Right cardiac atrium (tissue), 5 donors: ENCODE results near the gene FNDC8. TPM values are rescaled to one million over a fixed set of nuclear protein-coding genes. Genes with fewer than 3 reads are reported as not detected.
"Not testable (repeated sequence)": the region's sequence is repeated elsewhere in the genome, so short reads cannot be mapped to it uniquely, and the experiment has no call there.

ENCODE experiments used
- ATAC-seq, 2 donors: fragments of 200-7000 bp; cut with Tn5 transposase; one replicate each; pipeline versions ENCODE4 v1.8.0 to v1.9.1; 2020; ENCODE audit warnings: moderate library complexity in 2 of 2, mild to moderate bottlenecking in 1 of 2
- DNase-seq, 3 donors: peaks; one replicate each; pipeline ENCODE4 v3.0.0-alpha.2; 2020
- H3K27ac ChIP-seq: one replicate; pipeline ENCODE4 v1.5.1; 2013; ENCODE audit warnings: mild to moderate bottlenecking, low read length, control low read depth, moderate library complexity
- H3K27me3 ChIP-seq: one replicate; pipeline ENCODE4 v1.6.1; 2013; ENCODE audit not compliant: control insufficient read depth, insufficient read depth
- H3K4me1 ChIP-seq: one replicate; pipeline ENCODE4 v1.6.1; 2013; ENCODE audit warnings: low read length; ENCODE audit not compliant: control insufficient read depth, insufficient read depth
- H3K4me3 ChIP-seq: one replicate; pipeline ENCODE4 v1.5.1; 2013; ENCODE audit warnings: low read length, control low read depth
- H3K9me3 ChIP-seq: one replicate; pipeline ENCODE4 v1.6.1; 2013; ENCODE audit warnings: low read length; ENCODE audit not compliant: control insufficient read depth
- WGBS: extraction: QIAGEN DNeasy Blood & Tissue Kit; methylation state at CpG from one replicate; pipeline ENCODE4 v1.1.7; 2013; 5-methylcytosine and 5-hydroxymethylcytosine counted together
- intact Hi-C, 4 donors: fragments of 100-400 bp; cut with DNase I; formaldehyde crosslinking; loops; one replicate each; pipeline versions ENCODE4 v1.11.0 to v1.14.0; 2022 to 2023
- polyA plus RNA-seq: library from polyadenylated mRNA; stranded (reverse); fragments of 200-250 nt; gene quantifications from one replicate; pipeline ENCODE4 v1.2.3, GENCODE V29; 2013
- total RNA-seq, 4 donors: library from RNA; stranded (reverse); fragmentation: NEBNext Ultra II Directional; extraction: Animal tissue kit (Norgen Biotek cat#: 25700); gene quantifications; one replicate each; pipeline ENCODE4 v1.2.1, GENCODE V29; 2021
- donor health status: healthy with polysubstance abuse.
- donor health status: DM: no; HTN: yes; CAD: no.
- donor health status: DM: no; HTN: no; CAD: no.
- donor health status: DM: no; HTN: yes; CAD: no; lungs with severe emphysema.
- donor health status: DM: yes; HTN: yes; CAD: no.

FNDC8 gene
- total and polyA plus RNA-seq, 5 donors: not detected

DNA sequence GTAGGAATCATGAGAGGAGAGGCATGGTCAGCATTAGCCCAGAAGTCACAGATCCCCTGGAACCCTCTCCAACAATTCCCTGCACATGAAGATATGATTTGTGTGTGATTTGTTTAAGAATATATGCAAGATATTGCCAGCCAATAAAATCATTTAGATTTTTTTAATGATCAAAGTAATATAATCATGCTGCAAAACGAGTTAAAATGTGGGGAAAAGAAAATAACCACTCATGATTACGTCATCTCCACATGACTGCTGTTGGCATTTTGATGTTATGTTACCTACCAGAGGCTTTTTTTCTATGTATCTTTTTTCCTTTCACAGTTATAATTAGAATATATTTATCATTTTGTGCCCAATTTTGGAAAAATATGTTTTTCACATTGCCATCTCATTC is 50.4 kb downstream of the FNDC8 start:
- Histone ChIP-seq H3K9me3 (no peaks in the 10 kb centered on the region), H3K4me3 (no peak overlapping the region), H3K27me3 (no peaks in the 10 kb centered on the region), H3K4me1 (no peaks in the 10 kb centered on the region), H3K27ac (no peak overlapping the region)
- WGBS: 50% methylated on average over 2 of the region's 2 CpGs
- no peak for ATAC-seq
- DNase-seq: no peak
- intact Hi-C loops: loop anchor here in 1 of 4 donors (5.0 kb wide), 1 partner anchor 360 kb away; no protein-coding TSS in a partner anchor

GRCh38 chr17:35172321-35172720 is 50.9 kb downstream of the FNDC8 start:
- not testable (repeated sequence) for H3K4me3 ChIP-seq, H3K9me3 ChIP-seq, DNase-seq, H3K27me3 ChIP-seq, ATAC-seq, H3K4me1 ChIP-seq, H3K27ac ChIP-seq
- intact Hi-C loops: loop anchor here in 1 of 4 donors (5.0 kb wide), 1 partner anchor 360 kb away; no protein-coding TSS in a partner anchor
- WGBS: 86% methylated on average over 3 of the region's 3 CpGs

DNA sequence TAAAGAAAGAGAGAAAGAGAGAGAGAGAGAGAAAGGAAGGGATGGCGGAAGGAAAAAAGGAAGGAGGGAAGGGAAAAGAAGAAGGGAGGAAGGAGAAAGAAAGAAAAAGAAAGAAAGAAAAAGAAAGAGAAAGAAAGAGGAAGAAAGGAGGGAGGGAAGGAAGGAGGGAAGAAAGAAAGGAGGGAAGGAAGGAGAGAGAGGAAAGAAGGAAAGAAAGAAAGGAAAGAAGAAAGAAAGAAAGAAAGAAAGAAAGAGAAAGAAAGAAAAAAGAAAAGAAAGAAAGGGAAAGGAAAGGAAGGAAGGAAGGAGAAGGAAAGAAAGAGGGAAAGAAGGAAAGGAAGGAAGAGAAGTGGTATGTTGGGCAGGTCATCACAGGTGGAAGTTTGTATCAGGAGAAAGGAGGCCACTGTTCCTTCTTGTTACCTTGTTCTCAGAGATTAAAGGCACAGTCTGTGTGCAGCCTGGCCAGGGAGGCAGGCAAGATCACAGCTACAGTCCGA is 53.5 kb downstream of the FNDC8 start:
- 84% methylated on average over 2 of the region's 2 CpGs for WGBS
- ATAC-seq (no peak), DNase-seq (no peak)
- Histone ChIP-seq H3K4me3 (no peak overlapping the region), H3K27ac (no peak overlapping the region), H3K9me3 (no peaks in the 10 kb centered on the region), H3K4me1 (no peaks in the 10 kb centered on the region), H3K27me3 (no peaks in the 10 kb centered on the region)
- intact Hi-C loops: loop anchor here in 1 of 4 donors (5.0 kb wide), 1 partner anchor 357 kb away; no protein-coding TSS in a partner anchor

GRCh38 chr17:35175638-35176415 is 54.4 kb downstream of the FNDC8 start:
- H3K4me3 ChIP-seq: no peak overlapping the region
- H3K27ac ChIP-seq: no peak overlapping the region
- no peaks in the 10 kb centered on the region for H3K27me3 ChIP-seq
- no peaks in the 10 kb centered on the region for H3K4me1 ChIP-seq
- no peaks in the 10 kb centered on the region for H3K9me3 ChIP-seq
- ATAC-seq (no peak), DNase-seq (no peak)
- WGBS: 74% methylated on average over 9 of the region's 9 CpGs
- intact Hi-C loops: no loop called here

DNA sequence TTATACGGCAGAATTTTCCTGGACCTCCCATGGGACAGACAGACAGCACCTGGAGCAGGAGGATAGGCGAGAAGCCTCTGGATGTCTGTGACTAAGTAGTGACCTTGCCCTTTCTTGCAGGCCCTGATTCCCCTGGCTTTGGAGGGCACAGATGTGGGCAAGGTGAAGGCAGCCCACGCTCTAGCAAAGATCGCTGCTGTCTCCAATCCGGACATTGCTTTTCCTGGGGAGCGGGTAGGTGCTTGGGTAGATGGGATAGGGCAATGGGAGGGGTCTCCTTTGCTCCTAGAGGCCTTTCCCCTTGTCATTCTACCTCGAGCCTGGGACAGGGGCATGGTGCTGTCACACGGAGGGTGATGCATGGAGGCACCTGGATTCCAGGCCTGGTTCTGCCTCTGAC is 55.5 kb downstream of the FNDC8 start:
- Histone ChIP-seq H3K4me1 (no peaks in the 10 kb centered on the region), H3K27me3 (no peaks in the 10 kb centered on the region), H3K27ac (no peak overlapping the region), H3K9me3 (no peaks in the 10 kb centered on the region), H3K4me3 (no peak overlapping the region)
- ATAC-seq (no peak), DNase-seq (no peak)
- intact Hi-C loops: no loop called here
- WGBS: 72% methylated on average over 8 of the region's 8 CpGs

DNA sequence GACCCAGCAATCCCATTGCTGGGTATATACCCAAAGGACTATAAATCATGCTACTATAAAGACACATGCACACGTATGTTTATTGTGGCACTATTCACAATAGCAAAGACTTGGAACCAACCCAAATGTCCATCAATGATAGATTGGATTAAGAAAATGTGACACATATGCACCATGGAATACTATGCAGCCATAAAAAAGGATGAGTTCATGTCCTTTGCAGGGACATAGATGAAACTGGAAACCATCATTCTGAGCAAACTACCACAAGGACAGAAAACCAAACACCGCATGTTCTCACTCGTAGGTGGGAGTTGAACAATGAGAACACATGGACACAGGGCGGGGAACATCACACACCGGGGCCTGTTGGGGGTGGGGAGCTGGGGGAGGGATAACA is 58.0 kb downstream of the FNDC8 start:
- H3K27ac ChIP-seq, intact Hi-C loops, ATAC-seq, H3K4me3 ChIP-seq, H3K27me3 ChIP-seq, H3K9me3 ChIP-seq, DNase-seq, H3K4me1 ChIP-seq: not testable (repeated sequence)
- 92% methylated on average over 5 of the region's 5 CpGs for WGBS

Other genes with a start within 250 kb of the FNDC8 start
- 1 to 10 TPM in 3 of 4 donors, under 1 TPM in 1; 0.97 to 2.8 (median 2.2) TPM for gene CCT6B, start 160.2 kb upstream of the FNDC8 start, total RNA-seq
- 1.9 TPM for gene CCT6B, start 160.2 kb upstream of the FNDC8 start, polyA plus RNA-seq
- gene ZNF830, start 160.1 kb upstream of the FNDC8 start, total RNA-seq: 10 to 100 TPM in 3 of 4 donors, 1 to 10 TPM in 1; 8.3 to 11.2 (median 10.6) TPM
- gene ZNF830, start 160.1 kb upstream of the FNDC8 start, polyA plus RNA-seq: 6.8 TPM
- 10 to 100 TPM; 17.5 to 24.1 (median 18.2) TPM for gene LIG3, start 141.1 kb upstream of the FNDC8 start, total RNA-seq
- 7.0 TPM for gene LIG3, start 141.1 kb upstream of the FNDC8 start, polyA plus RNA-seq
- gene RFFL, start 57.9 kb upstream of the FNDC8 start, total RNA-seq: 10 to 100 TPM; 17.2 to 20.0 (median 18.4) TPM
- 5.7 TPM for gene RFFL, start 57.9 kb upstream of the FNDC8 start, polyA plus RNA-seq
- 1 to 10 TPM; 5.8 to 7.1 (median 6.4) TPM for gene RAD51D, start 1.8 kb upstream of the FNDC8 start, total RNA-seq
- gene RAD51D, start 1.8 kb upstream of the FNDC8 start, polyA plus RNA-seq: 3.4 TPM
- gene NLE1, start 20.7 kb downstream of the FNDC8 start, total RNA-seq: 1 to 10 TPM; 4.1 to 6.6 (median 4.6) TPM
- 2.2 TPM for gene NLE1, start 20.7 kb downstream of the FNDC8 start, polyA plus RNA-seq
- 100 to 1,000 TPM; 141 to 193 (median 180) TPM for gene UNC45B, start 26.2 kb downstream of the FNDC8 start, total RNA-seq
- 62.2 TPM for gene UNC45B, start 26.2 kb downstream of the FNDC8 start, polyA plus RNA-seq
- gene SLC35G3, start 72.8 kb downstream of the FNDC8 start, total RNA-seq: not detected
- gene SLC35G3, start 72.8 kb downstream of the FNDC8 start, polyA plus RNA-seq: not detected
- gene SLFN5, start 121.5 kb downstream of the FNDC8 start, total RNA-seq: 10 to 100 TPM; 10.3 to 24.0 (median 20.1) TPM
- gene SLFN5, start 121.5 kb downstream of the FNDC8 start, polyA plus RNA-seq: 3.9 TPM